ENCODE measurements around the gene KDM3B. TPM values are rescaled to one million over a fixed set of nuclear protein-coding genes. Genes with fewer than 3 reads are reported as not detected.

KDM3B gene
- total RNA-seq, 1 donor from 2014 or later: 75.2 TPM

GRCh38 chr5:138360941-138361452 is 8.5 kb downstream of the KDM3B start:
- Histone ChIP-seq H3K9ac (ENCODE audit: low read depth in 1 of 3, low read length in 3 of 3) (no peak overlapping the region), H3K27ac (ENCODE audit: low read depth, low read length) (no peak overlapping the region), H3K4me1 (ENCODE audit: control insufficient read depth in 3 of 3, insufficient read depth in 3 of 3, low read length in 3 of 3) (peaks cover 6 to 11% (median 10%) of the 10 kb centered on the region in 3 donors)

GRCh38 chr5:138364576-138364975 is 12.1 kb downstream of the KDM3B start:
- Histone ChIP-seq H3K4me3 (ENCODE audit: low read length in 3 of 3) (no peak overlapping the region), H3K4me1 (ENCODE audit: control insufficient read depth in 3 of 3, insufficient read depth in 3 of 3, low read length in 3 of 3) (peaks cover 19 to 23% (median 23%) of the 10 kb centered on the region in 3 donors), H3K9me3 (ENCODE audit: control insufficient read depth in 3 of 3, low read length in 3 of 3) (no peaks in the 10 kb centered on the region), H3K36me3 (ENCODE audit: control insufficient read depth in 3 of 3, insufficient read depth in 3 of 3, low read length in 3 of 3) (no peaks in the 10 kb centered on the region), H3K27ac (ENCODE audit: low read depth, low read length) (no peak overlapping the region), H3K9ac (ENCODE audit: low read depth in 1 of 3, low read length in 3 of 3) (no peak overlapping the region), H3K27me3 (ENCODE audit: control insufficient read depth in 3 of 3, insufficient read depth in 3 of 3, low read length in 3 of 3) (no peaks in the 10 kb centered on the region)

More at GRCh38 chr5:138360941-138361452, 8.5 kb downstream of the KDM3B start:
- no peak overlapping the region for H3K4me3 ChIP-seq (ENCODE audit: low read length in 3 of 3)
- H3K9me3 ChIP-seq (ENCODE audit: control insufficient read depth in 3 of 3, low read length in 3 of 3): no peaks in the 10 kb centered on the region
- H3K27me3 ChIP-seq (ENCODE audit: control insufficient read depth in 3 of 3, insufficient read depth in 3 of 3, low read length in 3 of 3): no peaks in the 10 kb centered on the region
- H3K36me3 ChIP-seq (ENCODE audit: control insufficient read depth in 3 of 3, insufficient read depth in 3 of 3, low read length in 3 of 3): no peaks in the 10 kb centered on the region

DNA sequence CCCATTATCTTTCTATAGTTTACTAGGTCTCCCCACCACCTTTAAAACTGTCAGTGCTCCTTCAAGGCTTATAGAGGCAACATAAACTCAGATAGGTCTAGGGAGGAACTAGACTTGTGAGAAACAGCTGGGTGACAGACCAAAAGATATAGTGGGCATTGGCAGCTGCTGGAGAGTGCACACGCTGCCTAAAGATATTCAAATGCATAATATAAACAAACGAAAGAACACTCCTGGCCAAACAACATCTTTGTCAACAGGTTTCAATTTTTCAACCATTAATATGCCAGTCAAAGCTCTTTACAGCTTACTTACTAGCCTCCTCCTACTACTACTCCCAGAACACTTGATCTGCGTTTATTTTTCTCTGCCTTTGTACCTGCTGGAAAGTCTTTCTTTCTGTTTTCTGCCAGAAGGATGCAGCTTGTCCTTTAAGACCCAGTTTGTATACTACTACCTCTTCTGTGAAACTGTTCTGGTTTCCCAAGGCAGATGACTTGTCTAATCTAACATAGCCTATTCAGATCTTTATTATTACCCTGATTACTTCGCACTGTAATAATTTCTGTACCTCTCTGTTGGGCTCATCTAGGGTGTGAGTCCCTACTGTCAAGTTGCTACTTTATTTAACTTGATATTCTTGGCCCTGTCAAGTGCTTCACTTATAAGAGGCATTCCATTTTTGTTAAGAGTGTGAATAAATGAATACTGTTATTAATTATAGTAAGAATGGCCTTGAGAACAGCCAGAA is 14.3 kb downstream of the KDM3B start:
- Histone ChIP-seq H3K36me3 (ENCODE audit: control insufficient read depth in 3 of 3, insufficient read depth in 3 of 3, low read length in 3 of 3) (no peaks in the 10 kb centered on the region), H3K27ac (ENCODE audit: low read depth, low read length) (no peak overlapping the region), H3K9ac (ENCODE audit: low read depth in 1 of 3, low read length in 3 of 3) (peak overlapping the region in 1 of 3 donors; percentile 3), H3K4me1 (ENCODE audit: control insufficient read depth in 3 of 3, insufficient read depth in 3 of 3, low read length in 3 of 3) (peaks cover 23 to 32% (median 23%) of the 10 kb centered on the region in 3 donors), H3K4me3 (ENCODE audit: low read length in 3 of 3) (no peak overlapping the region), H3K27me3 (ENCODE audit: control insufficient read depth in 3 of 3, insufficient read depth in 3 of 3, low read length in 3 of 3) (no peaks in the 10 kb centered on the region), H3K9me3 (ENCODE audit: control insufficient read depth in 3 of 3, low read length in 3 of 3) (no peaks in the 10 kb centered on the region)

DNA sequence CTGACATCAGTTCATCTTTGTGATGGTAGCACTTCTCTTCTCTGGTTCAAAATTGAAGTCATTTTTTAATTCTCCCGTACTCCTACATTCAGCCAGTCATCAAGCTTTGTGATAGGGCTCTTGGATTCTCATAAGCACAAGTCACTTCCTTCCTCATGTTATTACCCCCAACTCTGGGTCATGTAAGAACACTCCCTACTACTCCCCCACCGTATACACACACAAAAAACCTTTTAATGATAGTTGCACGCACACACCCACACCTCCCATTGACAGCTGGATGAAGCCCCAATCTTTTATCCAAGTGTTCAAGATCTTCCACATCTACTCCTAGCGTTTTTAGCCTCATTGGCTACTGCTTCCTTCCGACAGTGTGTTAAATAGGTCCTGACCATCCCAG is 16.8 kb downstream of the KDM3B start:
- H3K9ac ChIP-seq (ENCODE audit: low read depth in 1 of 3, low read length in 3 of 3): peak overlapping the region in 1 of 3 donors; percentile 36
- H3K4me1 ChIP-seq (ENCODE audit: control insufficient read depth in 3 of 3, insufficient read depth in 3 of 3, low read length in 3 of 3): peaks cover 23 to 32% (median 29%) of the 10 kb centered on the region in 3 donors
- H3K36me3 ChIP-seq (ENCODE audit: control insufficient read depth in 3 of 3, insufficient read depth in 3 of 3, low read length in 3 of 3): peaks cover 0 to 4% (median 0%) of the 10 kb centered on the region in 3 donors
- no peak overlapping the region for H3K27ac ChIP-seq (ENCODE audit: low read depth, low read length)
- H3K9me3 ChIP-seq (ENCODE audit: control insufficient read depth in 3 of 3, low read length in 3 of 3): no peaks in the 10 kb centered on the region
- H3K27me3 ChIP-seq (ENCODE audit: control insufficient read depth in 3 of 3, insufficient read depth in 3 of 3, low read length in 3 of 3): no peaks in the 10 kb centered on the region
- no peak overlapping the region for H3K4me3 ChIP-seq (ENCODE audit: low read length in 3 of 3)

DNA sequence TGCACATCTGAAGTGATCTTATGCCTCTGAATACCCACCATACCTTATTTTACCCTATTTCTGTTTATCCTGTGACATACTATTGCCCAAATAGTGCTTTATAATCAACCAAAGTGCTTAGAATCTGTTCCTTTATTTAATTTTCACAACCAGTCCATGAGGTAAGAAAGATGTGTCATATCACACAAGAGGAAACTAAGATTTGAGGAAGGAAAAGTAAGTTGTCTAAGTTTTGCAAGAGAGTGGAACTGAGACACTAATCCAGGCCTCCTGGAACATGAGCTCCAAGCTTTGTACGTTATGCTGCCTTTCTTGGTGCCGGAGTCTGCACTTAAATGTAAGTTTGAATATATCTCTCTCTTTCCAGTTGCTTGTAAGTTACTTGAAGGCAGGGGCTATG is 17.2 kb downstream of the KDM3B start:
- Histone ChIP-seq H3K27me3 (ENCODE audit: control insufficient read depth in 3 of 3, insufficient read depth in 3 of 3, low read length in 3 of 3) (no peaks in the 10 kb centered on the region), H3K9me3 (ENCODE audit: control insufficient read depth in 3 of 3, low read length in 3 of 3) (no peaks in the 10 kb centered on the region), H3K9ac (ENCODE audit: low read depth in 1 of 3, low read length in 3 of 3) (peak overlapping the region in 1 of 3 donors; percentile 36), H3K4me3 (ENCODE audit: low read length in 3 of 3) (peak overlapping the region in 1 of 3 donors; percentile 27), H3K4me1 (ENCODE audit: control insufficient read depth in 3 of 3, insufficient read depth in 3 of 3, low read length in 3 of 3) (peaks cover 23 to 32% (median 29%) of the 10 kb centered on the region in 3 donors), H3K36me3 (ENCODE audit: control insufficient read depth in 3 of 3, insufficient read depth in 3 of 3, low read length in 3 of 3) (peaks cover 0 to 4% (median under 1%) of the 10 kb centered on the region in 3 donors), H3K27ac (ENCODE audit: low read depth, low read length) (no peak overlapping the region)

GRCh38 chr5:138370537-138370936 is 18.1 kb downstream of the KDM3B start:
- H3K4me1 ChIP-seq (ENCODE audit: control insufficient read depth in 3 of 3, insufficient read depth in 3 of 3, low read length in 3 of 3): peaks cover 23 to 32% (median 29%) of the 10 kb centered on the region in 3 donors
- H3K36me3 ChIP-seq (ENCODE audit: control insufficient read depth in 3 of 3, insufficient read depth in 3 of 3, low read length in 3 of 3): peaks cover 0 to 4% (median 4%) of the 10 kb centered on the region in 3 donors
- no peak overlapping the region for H3K27ac ChIP-seq (ENCODE audit: low read depth, low read length)
- H3K4me3 ChIP-seq (ENCODE audit: low read length in 3 of 3): no peak overlapping the region
- no peaks in the 10 kb centered on the region for H3K9me3 ChIP-seq (ENCODE audit: control insufficient read depth in 3 of 3, low read length in 3 of 3)
- no peaks in the 10 kb centered on the region for H3K27me3 ChIP-seq (ENCODE audit: control insufficient read depth in 3 of 3, insufficient read depth in 3 of 3, low read length in 3 of 3)
- no peak overlapping the region for H3K9ac ChIP-seq (ENCODE audit: low read depth in 1 of 3, low read length in 3 of 3)

GRCh38 chr5:138371454-138371853 is 19.0 kb downstream of the KDM3B start:
- H3K27ac ChIP-seq (ENCODE audit: low read depth, low read length): no peak overlapping the region

DNA sequence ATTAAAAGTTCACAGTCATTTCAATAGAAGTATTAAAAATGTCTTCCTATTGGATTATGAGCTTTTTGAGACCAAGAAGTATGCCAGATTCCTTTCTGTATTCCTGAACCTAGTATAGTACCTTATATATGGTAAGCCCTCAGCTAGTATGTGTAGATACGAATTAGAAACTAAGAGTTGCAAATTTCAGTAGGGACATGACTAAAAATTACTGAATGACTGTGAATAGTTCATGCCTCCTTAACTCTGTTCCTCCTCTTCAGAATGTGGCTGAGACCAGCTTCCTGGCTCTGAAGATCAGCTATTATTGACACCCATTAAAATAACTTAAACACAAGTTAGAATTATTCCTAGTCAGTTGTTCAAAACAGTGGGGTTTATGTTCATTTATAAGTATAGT is 19.7 kb downstream of the KDM3B start:
- Histone ChIP-seq H3K36me3 (ENCODE audit: control insufficient read depth in 3 of 3, insufficient read depth in 3 of 3, low read length in 3 of 3) (peaks cover 5 to 12% (median 9%) of the 10 kb centered on the region in 3 donors), H3K9ac (ENCODE audit: low read depth in 1 of 3, low read length in 3 of 3) (no peak overlapping the region), H3K4me3 (ENCODE audit: low read length in 3 of 3) (no peak overlapping the region), H3K27me3 (ENCODE audit: control insufficient read depth in 3 of 3, insufficient read depth in 3 of 3, low read length in 3 of 3) (no peaks in the 10 kb centered on the region), H3K9me3 (ENCODE audit: control insufficient read depth in 3 of 3, low read length in 3 of 3) (no peaks in the 10 kb centered on the region), H3K27ac (ENCODE audit: low read depth, low read length) (no peak overlapping the region), H3K4me1 (ENCODE audit: control insufficient read depth in 3 of 3, insufficient read depth in 3 of 3, low read length in 3 of 3) (peaks cover 15 to 22% (median 20%) of the 10 kb centered on the region in 3 donors)

More at GRCh38 chr5:138371454-138371853, 19.0 kb downstream of the KDM3B start:
- Histone ChIP-seq H3K4me1 (ENCODE audit: control insufficient read depth in 3 of 3, insufficient read depth in 3 of 3, low read length in 3 of 3) (peaks cover 22 to 29% (median 27%) of the 10 kb centered on the region in 3 donors), H3K36me3 (ENCODE audit: control insufficient read depth in 3 of 3, insufficient read depth in 3 of 3, low read length in 3 of 3) (peaks cover 4 to 9% (median 4%) of the 10 kb centered on the region in 3 donors), H3K4me3 (ENCODE audit: low read length in 3 of 3) (no peak overlapping the region), H3K9ac (ENCODE audit: low read depth in 1 of 3, low read length in 3 of 3) (no peak overlapping the region), H3K27me3 (ENCODE audit: control insufficient read depth in 3 of 3, insufficient read depth in 3 of 3, low read length in 3 of 3) (no peaks in the 10 kb centered on the region), H3K9me3 (ENCODE audit: control insufficient read depth in 3 of 3, low read length in 3 of 3) (no peaks in the 10 kb centered on the region)

- H3K4me3 ChIP-seq (ENCODE audit: low read length in 3 of 3): no peak overlapping the region
- H3K9ac ChIP-seq (ENCODE audit: low read depth in 1 of 3, low read length in 3 of 3): no peak overlapping the region
- peaks cover 10 to 16% (median 14%) of the 10 kb centered on the region in 3 donors for H3K36me3 ChIP-seq (ENCODE audit: control insufficient read depth in 3 of 3, insufficient read depth in 3 of 3, low read length in 3 of 3)
- H3K9me3 ChIP-seq (ENCODE audit: control insufficient read depth in 3 of 3, low read length in 3 of 3): no peaks in the 10 kb centered on the region
- peaks cover 15 to 22% (median 20%) of the 10 kb centered on the region in 3 donors for H3K4me1 ChIP-seq (ENCODE audit: control insufficient read depth in 3 of 3, insufficient read depth in 3 of 3, low read length in 3 of 3)
- no peaks in the 10 kb centered on the region for H3K27me3 ChIP-seq (ENCODE audit: control insufficient read depth in 3 of 3, insufficient read depth in 3 of 3, low read length in 3 of 3)
- H3K27ac ChIP-seq (ENCODE audit: low read depth, low read length): no peak overlapping the region
These were observed 20.2 kb downstream of the KDM3B start for GRCh38 chr5:138372653-138373052.

DNA sequence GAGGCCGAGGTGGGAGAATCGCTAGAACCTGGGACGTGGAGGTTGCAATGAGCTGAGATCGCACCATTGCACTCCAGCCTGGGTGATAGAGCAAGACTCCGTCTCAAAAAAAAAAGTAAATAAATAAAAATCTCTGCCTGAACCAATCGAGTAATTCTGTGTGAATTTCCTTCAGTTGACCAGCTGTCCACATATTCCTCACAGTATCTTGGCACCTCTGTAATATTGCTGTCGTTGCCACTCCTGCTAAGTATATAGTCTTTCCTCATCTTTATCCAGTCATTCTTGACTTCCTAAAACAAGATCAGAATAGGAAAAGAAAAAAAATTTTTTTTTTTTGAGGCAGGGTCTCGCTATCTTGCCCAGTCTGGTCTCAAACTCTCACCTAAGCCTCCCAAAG is 29.9 kb downstream of the KDM3B start:
- Histone ChIP-seq H3K9me3 (ENCODE audit: control insufficient read depth in 3 of 3, low read length in 3 of 3) (no peaks in the 10 kb centered on the region), H3K27ac (ENCODE audit: low read depth, low read length) (no peak overlapping the region), H3K4me3 (ENCODE audit: low read length in 3 of 3) (no peak overlapping the region), H3K9ac (ENCODE audit: low read depth in 1 of 3, low read length in 3 of 3) (no peak overlapping the region), H3K27me3 (ENCODE audit: control insufficient read depth in 3 of 3, insufficient read depth in 3 of 3, low read length in 3 of 3) (no peaks in the 10 kb centered on the region), H3K4me1 (ENCODE audit: control insufficient read depth in 3 of 3, insufficient read depth in 3 of 3, low read length in 3 of 3) (peaks cover 3 to 6% (median 6%) of the 10 kb centered on the region in 3 donors), H3K36me3 (ENCODE audit: control insufficient read depth in 3 of 3, insufficient read depth in 3 of 3, low read length in 3 of 3) (peaks cover 16 to 45% (median 42%) of the 10 kb centered on the region in 3 donors)
